GM12873 (cell line): ENCODE measurements around the gene ZNF341.

ENCODE experiments used
- CTCF ChIP-seq: IDR thresholded peaks from 2 replicates; pipeline ENCODE4 v1.5.1; 2012; ENCODE audit warnings: low read depth, mild to moderate bottlenecking, moderate library complexity, low read length, control low read depth; ENCODE audit not compliant: insufficient read depth; ENCODE audit errors: missing control alignments

ZNF341 gene

DNA sequence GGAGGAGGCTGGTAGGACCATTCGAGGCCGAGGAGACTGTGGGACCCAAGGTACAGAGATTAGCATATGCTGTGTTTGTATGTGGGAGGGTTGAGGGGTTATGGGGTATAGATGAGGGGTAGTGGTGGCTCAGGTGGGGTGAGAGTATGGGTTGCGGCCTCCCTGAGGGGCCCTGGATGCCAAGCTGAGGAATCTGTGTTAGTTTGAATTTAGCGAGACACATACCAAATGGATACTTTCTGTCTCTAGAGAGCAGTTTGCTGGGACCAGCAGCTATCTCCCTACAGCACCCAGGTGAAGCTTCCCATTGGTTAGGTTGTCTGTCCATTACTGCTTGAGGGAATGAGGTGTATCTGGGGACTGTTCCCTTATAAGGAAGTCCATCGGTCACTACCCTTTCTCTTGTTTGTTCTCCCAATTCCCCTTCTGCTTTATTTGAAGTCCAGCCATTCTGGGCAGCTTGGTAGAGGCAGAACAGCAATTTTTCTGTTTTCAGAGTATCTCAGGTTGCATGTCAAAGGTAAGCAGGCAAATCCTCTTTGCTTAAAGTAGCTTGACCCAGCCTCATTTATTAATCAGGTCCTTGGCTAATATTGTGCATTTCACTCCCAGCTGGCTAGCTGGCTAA is 94.6 kb downstream of the ZNF341 start:
- TF ChIP-seq CTCF, result no peak

- no peak for TF ChIP-seq CTCF
These were observed 95.3 kb downstream of the ZNF341 start for GRCh38 chr20:33827109-33827508.

- TF ChIP-seq CTCF, result no peak
These were observed 96.0 kb downstream of the ZNF341 start for GRCh38 chr20:33827634-33828325.

DNA sequence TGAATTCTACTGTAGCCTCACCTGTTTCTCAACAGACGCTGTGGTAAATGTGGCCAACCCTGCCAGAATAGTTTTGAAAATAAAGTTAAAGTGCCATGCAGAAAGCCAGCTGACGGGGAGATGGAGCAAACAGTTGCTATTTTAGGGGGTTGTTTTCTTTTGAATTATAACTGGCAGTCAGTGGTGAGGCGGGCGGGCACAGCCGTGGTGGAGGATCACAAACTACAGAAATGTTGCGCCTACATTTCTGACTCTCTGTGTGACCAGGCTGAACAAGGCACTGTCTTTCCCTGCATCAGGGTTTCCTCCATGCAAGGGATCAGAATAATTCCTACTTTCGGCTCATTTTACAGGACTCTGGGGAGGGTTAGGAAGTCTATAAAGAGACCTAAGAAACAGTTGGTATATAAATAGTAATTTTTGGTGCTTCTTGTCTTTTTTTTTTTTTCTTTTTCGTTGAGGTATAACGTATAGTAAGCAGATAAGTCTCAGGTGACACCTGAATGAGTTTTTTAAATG is 96.6 kb downstream of the ZNF341 start:
- TF ChIP-seq CTCF, result no peak

DNA sequence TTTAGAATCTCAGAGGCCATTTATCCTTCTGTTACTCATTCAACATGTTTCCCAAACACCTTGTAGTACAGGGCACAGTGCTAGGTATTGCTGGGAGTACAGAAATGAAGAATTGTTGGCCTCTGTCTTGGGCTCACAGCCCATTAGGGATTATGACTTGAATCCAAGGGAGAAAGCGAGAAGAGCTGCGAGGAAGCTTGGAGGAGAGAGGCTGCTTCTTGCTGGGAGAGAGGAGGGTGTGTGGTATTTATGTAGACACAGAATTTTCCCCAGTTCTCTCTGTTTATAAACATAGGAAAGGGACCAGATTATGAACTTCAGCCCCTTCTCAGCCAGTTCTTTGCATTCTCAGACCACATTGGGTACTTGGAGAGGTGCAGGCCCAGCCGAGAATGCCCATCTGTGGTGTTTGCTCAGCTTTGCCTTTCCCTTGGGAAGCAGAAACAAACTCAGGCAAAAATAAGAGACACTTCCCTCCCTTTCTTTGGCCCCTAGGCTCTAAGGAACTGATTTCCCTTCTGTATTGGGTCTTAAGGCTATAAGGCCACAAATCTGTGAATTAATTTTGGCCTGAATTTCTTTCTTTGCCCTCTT is 97.3 kb downstream of the ZNF341 start:
- no peak for TF ChIP-seq CTCF

- no peak for TF ChIP-seq CTCF
These were observed 97.8 kb downstream of the ZNF341 start for GRCh38 chr20:33829636-33830035.

GRCh38 chr20:33830371-33830770 is 98.6 kb downstream of the ZNF341 start:
- no peak for TF ChIP-seq CTCF
